DMS53 treated with DMSO at 0.1 percent for 48 hours (cell line): ENCODE measurements around the gene NBPF8.
"Not testable (repeated sequence)": the region's sequence is repeated elsewhere in the genome, so short reads cannot be mapped to it uniquely, and the experiment has no call there.

Source experiments
- DNase-seq: peaks from one replicate; lab custom pipeline; 2025; ENCODE audit not compliant: unreplicated experiment; lab: John Stamatoyannopoulos, UW

The NBPF8 gene

GRCh38 chr1:120414911-120415480, at the start of gene NBPF8:
TSS of gene NBPF8 (plus strand) at chr1:120415035. CDS start at chr1:120436523, 21,488 bp downstream.
- DNase-seq: not testable (repeated sequence)

GRCh38 chr1:120367709-120368108, 47.1 kb upstream of the NBPF8 start:
- not testable (repeated sequence) for DNase-seq

DNA sequence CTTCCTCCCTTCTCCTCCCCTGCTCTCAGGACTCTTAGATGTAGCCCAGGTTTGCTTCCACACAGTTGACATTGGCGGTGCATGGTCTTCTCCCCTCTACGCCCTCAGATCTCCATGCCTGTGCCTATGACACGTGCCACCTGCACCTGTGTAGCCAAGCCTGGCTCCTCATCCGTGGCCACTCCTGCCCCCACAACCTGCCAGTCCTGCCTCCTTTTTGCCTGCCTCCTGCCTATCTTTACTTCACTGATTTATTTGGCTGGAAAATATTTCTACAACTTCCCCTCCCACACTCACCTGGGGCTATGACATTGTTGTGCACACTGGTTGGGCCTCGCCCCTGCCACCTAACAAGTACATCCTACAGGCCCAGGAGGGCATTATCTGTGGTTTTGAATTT, 28.2 kb upstream of the NBPF8 start:
- not testable (repeated sequence) for DNase-seq

DNA sequence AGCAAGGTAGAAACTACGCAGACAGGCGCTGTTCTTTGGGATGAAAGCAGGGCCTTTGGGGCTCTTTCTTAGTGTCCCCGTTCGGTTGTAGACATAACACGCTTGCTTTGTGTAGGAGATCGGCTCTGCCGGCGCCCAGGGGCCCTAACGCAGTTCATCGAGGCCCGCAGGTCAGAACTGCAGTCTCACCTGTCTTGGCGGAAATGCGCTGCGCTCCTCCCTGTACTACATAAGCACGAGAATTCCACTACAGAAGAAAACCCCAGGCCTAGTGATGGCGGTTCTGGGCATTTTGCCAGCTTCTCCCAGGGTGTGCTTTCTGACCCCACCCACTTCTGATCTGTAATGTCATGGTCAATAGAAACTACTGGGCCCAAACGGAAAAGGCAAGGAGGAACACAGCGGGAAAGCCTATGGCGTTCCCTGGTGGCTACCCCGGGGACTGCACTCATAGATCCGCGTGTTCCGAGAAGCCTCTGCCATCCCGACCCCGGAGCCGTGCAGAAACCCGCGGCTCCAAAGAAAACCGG, 26.2 kb upstream of the NBPF8 start:
- not testable (repeated sequence) for DNase-seq

DNA sequence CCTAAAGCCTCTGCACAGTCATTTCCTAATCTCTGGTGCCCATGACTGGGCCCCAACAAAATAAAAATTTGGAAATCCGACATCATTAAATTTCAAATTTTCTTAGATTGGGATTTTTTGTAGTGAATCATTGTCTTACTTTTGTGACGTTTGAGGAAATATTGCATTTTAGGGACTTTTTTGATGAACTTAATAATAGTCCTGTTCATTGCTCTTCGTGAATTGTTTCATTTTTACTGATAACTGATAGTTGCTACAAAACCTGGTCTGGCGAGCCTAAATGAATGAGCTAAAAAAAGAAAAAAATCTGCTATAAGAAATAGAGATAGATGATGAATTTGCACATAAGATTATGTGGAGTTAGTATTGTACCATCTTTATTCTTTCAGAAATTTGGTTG, 23.5 kb upstream of the NBPF8 start:
- not testable (repeated sequence) for DNase-seq

DNA sequence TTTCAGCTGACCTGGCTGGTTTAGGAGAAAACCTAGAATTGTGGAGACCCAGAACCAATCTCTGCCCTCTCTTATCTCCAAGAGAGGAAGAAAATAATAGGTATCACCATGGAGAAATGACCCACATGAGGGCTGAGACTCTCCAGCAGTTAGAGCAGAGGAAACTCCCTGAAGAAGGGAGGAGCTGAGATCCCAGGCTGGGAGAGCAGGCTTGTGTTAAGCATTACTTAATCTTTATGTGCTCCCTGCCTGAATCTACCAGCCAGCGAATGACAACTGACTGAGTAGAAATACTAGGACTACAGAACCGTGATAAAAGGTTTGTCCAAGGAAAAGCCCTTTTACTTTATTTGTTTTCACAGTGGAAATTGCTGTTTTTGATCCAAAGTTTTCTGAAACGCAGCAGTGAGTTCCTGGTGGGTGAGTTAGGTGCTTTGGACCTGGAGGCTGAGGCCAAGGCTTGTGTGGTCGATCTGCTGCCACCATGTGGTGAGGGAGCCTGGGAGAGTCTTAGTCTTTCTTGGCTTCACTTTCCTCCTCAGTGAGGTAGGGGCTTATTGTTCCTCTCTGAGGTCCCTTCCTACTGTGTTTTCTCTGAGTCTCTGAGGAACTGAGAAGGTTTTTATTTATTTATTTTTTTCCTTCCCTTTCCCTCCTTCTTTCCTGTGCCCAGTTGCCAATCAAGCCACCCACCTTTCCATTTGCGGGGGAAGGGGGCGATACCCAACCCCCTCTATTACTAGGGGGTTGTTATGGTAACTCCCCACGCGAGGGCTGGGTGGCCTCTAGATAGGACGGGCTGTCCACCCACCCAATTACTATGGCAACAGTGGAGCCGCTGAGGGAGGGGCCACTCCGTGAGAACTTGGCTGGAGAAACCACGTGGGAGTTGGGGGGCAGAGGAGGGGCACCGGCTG, 21.3 kb upstream of the NBPF8 start:
- not testable (repeated sequence) for DNase-seq

- DNase-seq: not testable (repeated sequence)
These were observed 9.5 kb upstream of the NBPF8 start for GRCh38 chr1:120405348-120405747.

GRCh38 chr1:120414451-120414850, 384 bp upstream of the NBPF8 start:
- not testable (repeated sequence) for DNase-seq

DNA sequence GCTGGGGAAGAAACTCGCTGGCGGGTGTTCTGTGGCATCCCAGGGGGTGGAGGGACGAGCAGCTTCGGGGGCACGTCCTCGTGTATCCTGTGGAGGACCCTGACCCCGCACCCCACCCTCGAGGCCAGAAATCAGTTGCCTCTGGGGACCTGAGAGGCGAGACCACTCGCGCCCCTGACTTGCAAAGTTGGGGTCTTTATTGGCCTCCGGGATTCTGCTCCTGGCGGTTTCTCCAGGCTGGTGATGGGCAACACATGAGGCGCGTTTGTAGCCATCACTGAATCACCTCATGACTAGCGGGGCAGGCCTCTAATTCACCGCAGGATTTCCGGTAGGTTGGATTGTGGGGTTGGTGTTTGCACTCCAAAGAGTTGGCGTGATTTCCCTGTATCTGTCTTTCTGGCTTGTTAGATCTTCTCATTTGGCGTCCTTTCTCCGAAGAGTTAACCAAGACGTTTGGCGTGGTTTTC, 692 bp downstream of the NBPF8 start:
- not testable (repeated sequence) for DNase-seq

GRCh38 chr1:120425063-120425462, 10.2 kb downstream of the NBPF8 start:
- DNase-seq: not testable (repeated sequence)

GRCh38 chr1:120431626-120432025, 16.8 kb downstream of the NBPF8 start:
- DNase-seq: not testable (repeated sequence)

GRCh38 chr1:120433831-120434230, 19.0 kb downstream of the NBPF8 start:
- not testable (repeated sequence) for DNase-seq

- DNase-seq: not testable (repeated sequence)
These were observed 34.3 kb downstream of the NBPF8 start for GRCh38 chr1:120449124-120449523.
